SK-N-MC (cell line): ENCODE measurements around the gene UCKL1.

Experiments used
- EZH2 ChIP-seq: fragments of 200-600 bp; sonication (generic); IDR thresholded peaks from one replicate; pipeline ENCODE4 v1.6.1; 2017; ENCODE audit warnings: antibody characterized with exemption
- POLR2AphosphoS5 ChIP-seq: IDR thresholded peaks from 2 replicates; pipeline ENCODE4 v1.6.1; 2012; ENCODE audit warnings: mild to moderate bottlenecking, low read depth, low read length, borderline replicate concordance

GRCh38 chr20:63963784-63964301 is 7.6 kb upstream of the UCKL1 start:
- no peak for TF ChIP-seq POLR2AphosphoS5
- no peak for TF ChIP-seq EZH2
